HG03025 (cell line): ENCODE results near the gene SETBP1.
"Not testable (repeated sequence)": the region's sequence is repeated elsewhere in the genome, so short reads cannot be mapped to it uniquely, and the experiment has no call there.

Experiments
- ATAC-seq: cut with Tn5 transposase; IDR thresholded peaks from one replicate; pipeline ENCODE4 v1.9.1; 2021; ENCODE audit warnings: mild to moderate bottlenecking, moderate library complexity; ENCODE audit not compliant: unreplicated experiment, low FRiP score

SETBP1 gene

DNA sequence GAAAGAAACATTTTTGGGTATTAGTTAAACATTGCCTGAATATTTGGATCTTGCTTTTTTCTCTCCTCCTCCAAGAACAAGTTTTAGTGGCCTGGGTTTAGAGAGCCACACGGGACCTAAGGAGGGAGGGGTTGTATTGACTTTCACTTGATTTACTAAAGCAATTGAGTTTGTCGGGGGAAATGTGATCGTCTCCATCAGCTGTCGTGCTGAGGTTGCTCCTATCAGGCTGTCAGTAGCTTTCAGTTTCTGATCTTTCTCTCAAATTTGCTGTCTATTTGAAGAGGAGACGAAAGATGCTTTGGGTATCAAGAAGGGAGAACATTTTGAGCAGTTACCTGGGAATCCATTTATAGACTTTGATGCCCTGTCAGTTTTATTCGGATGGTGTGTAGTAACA lies 106.0 kb downstream of the SETBP1 start:
- peak; percentile 81 for ATAC-seq

GRCh38 chr18:44788334-44788733 lies 107.6 kb downstream of the SETBP1 start:
- no peak for ATAC-seq

GRCh38 chr18:44789710-44790109 lies 109.0 kb downstream of the SETBP1 start:
- ATAC-seq, result no peak

- ATAC-seq, result no peak
These were observed 110.2 kb downstream of the SETBP1 start for GRCh38 chr18:44790860-44791259.

GRCh38 chr18:44791520-44791919 lies 110.8 kb downstream of the SETBP1 start:
- ATAC-seq, result no peak

DNA sequence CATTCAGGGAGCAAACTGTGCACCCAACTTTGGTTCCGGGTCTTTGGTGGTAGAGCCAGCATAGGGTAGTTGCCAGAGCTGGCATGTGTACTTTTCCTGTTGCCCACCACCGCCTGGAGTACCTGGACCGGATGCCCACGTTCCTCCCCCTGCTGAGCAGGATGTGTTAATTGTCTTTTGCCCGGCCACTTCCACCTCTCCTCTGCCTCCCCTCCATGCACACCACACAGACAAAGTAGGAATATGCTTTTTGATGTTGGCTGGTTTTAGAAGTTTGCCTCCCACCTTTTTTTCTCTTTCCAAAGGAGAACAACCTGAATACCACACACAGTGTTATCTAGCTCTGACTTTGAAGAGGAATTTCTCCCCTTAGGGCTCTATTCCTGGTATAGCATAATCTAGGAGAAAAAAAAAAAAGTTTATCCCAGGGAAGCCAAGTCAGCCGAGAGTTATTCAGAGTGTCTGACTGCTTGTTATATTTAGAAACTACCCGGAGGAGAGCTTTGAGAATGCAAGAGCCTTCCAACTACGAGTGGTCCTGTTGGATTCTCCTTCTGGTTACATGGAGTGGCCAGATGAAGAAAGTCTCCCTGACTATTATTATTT lies 111.9 kb downstream of the SETBP1 start:
- ATAC-seq, result no peak

DNA sequence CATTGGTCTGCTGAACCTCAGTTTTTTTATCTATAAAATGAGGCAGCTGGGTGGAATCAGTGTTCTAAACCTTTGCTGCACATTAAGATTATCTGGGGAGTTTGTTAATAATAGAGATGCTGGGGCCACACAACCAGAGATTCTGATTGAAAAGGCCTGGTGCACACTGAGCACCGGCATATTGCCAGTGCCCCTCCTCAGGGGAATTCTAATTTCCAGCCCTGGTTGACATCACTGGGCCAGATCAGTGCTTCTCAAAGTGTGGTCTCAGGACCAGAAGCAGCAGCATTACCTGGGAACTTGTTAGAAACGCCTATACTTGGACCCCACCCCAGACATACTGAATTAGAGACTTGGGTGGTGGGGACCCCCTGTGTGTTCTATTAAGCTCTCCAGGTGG lies 112.5 kb downstream of the SETBP1 start:
- no peak for ATAC-seq

DNA sequence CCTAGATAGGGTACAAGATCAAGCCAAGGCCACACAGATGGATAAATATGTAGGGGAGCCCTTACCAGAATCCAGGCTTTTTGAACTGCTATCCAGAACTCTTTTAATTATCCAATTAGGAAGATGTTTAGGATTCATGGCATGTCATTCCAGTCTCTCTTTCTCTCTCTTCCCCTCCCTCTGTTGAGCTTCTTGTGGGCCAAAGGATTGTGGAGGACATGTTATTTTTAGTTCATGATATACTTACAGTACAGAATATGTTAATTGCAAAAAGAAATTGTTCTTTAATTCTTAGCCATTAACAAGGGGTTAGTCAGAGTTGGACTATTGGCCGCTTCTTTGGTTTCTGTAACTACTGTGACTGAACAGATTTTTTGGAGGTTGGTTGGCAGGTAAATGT lies 113.0 kb downstream of the SETBP1 start:
- no peak for ATAC-seq

GRCh38 chr18:44795241-44795640 lies 114.6 kb downstream of the SETBP1 start:
- no peak for ATAC-seq

- no peak for ATAC-seq
These were observed 116.0 kb downstream of the SETBP1 start for GRCh38 chr18:44796429-44797428.

DNA sequence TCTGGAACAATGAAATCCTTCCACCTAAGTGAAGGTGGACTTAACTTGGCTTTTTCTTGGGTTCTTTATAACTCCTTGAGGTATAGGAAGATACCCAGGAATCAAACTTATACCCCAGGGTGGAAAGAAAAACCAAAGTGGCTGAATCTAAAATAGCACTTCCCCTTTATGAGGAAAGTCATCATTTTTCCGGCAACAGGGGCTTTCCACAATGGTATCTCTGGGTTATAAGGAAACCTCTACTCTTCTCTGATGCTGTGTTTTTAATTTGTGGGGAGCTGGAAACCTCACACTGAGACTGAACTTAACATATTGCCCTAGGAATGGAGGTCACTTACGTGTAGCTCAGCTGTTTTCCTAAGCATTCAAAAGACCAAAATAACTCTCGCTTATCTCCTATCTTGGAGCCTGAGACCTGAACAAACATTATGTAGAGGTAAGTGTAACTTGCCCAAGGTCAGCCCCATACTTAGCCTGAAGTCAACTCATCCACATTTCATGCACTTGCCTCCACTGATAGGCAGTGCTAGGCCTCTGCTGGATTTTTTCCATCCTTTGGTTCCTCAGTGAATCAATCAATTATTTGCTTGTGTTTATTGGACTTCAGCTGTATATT lies 117.9 kb downstream of the SETBP1 start:
- no peak for ATAC-seq

- no peak for ATAC-seq
These were observed 118.8 kb downstream of the SETBP1 start for GRCh38 chr18:44799382-44799906.

DNA sequence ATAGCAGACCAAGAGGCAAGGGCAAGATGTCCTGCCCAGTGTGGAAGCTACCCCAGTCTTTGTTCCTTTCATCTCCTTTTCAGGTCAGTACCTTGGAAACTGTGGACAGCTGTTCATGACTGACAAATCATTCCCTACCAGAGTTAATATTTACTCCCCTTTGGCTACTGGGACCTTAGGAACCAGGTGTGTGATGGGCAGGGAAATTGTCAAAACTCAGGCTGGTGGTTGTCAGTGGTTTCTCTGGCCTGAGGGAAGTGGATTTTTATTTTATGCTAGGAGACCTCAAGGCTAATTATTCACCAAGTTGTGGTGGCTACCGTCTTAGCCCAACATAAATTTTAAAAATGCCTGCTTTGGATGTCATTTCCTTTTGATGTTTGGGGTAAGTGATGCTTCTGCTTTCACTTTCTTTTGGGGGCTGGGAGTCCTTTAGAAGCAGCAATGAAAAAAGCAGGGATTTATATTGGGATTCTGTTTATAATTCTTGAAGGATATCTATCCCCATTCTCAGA lies 119.3 kb downstream of the SETBP1 start:
- ATAC-seq, result no peak

- ATAC-seq, result not testable (repeated sequence)
These were observed 120.1 kb downstream of the SETBP1 start for GRCh38 chr18:44800766-44801165.

DNA sequence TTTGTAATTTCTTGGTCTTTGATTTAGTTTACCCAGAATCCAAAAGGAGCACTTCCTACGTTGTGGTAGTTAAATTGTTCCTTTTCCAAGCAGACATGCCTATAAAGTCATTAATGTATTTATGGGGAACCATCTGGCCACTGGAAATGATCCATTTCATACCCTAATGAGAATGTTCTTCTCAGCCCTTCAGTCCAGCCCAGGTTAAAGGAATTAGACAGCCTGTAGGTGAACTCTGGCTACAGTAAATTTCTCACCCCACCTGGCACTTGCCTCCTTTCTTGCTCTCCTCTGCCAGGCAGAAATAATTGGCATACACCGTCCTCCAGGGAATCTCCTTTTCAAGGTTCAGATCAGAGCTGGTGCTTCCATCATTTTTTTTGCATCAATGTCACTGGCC lies 121.1 kb downstream of the SETBP1 start:
- no peak for ATAC-seq

DNA sequence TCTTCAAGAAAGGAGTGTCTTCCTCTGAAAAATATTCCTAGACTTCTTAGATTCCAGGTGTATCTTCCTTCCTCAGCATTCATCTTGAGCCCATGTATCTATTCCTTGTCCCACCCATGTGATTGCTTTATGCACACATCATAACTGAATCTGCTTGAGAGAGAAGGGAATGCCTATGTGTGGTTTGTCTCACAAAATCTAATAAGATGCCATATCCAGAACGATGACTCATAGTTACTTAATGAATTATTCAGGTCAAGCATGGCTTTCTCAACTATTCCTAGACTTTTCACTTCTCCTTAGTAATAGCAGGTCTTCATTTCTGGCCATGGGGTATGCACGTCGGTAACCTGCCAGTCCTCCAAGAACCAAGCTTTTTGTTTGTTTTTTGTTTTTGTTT lies 121.8 kb downstream of the SETBP1 start:
- ATAC-seq, result no peak

GRCh38 chr18:44803019-44803650 lies 122.4 kb downstream of the SETBP1 start:
- peak; percentile 46 for ATAC-seq

DNA sequence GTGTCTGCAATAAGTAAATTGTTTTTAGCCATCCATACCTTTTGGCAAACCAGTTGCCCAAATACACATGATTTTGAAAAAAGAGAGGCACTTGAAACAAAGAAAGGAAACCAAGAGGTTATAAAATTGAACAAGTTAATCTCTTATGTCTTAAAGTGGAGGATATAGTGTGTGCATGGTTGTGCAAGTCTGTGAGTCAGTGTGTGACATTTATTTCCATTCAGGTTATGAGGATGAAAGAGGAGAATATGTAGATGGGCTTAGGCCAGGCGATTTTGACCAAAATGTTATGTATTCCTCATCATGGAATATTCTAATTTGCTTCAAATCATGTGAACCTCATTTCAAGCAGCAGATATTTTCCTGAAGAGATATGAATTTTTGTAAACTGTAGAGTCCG lies 123.3 kb downstream of the SETBP1 start:
- ATAC-seq, result no peak

- no peak for ATAC-seq
These were observed 124.5 kb downstream of the SETBP1 start for GRCh38 chr18:44805176-44805575.

DNA sequence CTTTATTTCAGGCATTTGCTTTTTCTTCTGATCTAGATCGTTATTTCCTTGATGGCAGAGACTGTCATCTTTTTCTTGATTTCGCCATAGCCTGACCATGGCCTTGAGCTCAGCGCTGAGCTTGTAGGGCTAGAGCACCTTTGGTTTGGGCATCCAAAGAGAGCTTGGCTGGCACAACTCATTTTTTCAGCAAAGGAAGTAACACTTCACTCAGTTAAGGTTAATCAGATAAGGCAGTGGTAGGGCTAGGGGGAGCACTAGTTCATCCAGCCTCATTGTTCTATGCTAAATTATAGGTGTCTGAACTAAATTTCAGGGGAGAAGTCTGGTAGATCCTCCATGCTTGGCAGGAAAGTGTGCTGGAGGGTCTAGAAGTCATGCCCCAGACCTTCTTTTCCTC lies 125.0 kb downstream of the SETBP1 start:
- ATAC-seq, result no peak
